Upper lobe of right lung (tissue), 1 donor: ENCODE measurements around the gene SMAD2. TPM values are rescaled to one million over a fixed set of nuclear protein-coding genes. Genes with fewer than 3 reads are reported as not detected.

Experiments
- ATAC-seq: fragments of 200-7000 bp; cut with Tn5 transposase; one replicate; pipeline ENCODE4 v1.9.1; 2020; ENCODE audit warnings: mild to moderate bottlenecking, moderate library complexity
- DNase-seq: peaks from one replicate; pipeline ENCODE4 v3.0.0-alpha.2; 2020
- H3K27ac ChIP-seq: fragments of 200-600 bp; one replicate; pipeline ENCODE4 v1.8.0; 2022
- H3K27me3 ChIP-seq: fragments of 200-600 bp; one replicate; pipeline ENCODE4 v1.8.0; 2022; ENCODE audit warnings: mild to moderate bottlenecking
- H3K36me3 ChIP-seq: fragments of 200-600 bp; one replicate; pipeline ENCODE4 v1.8.0; 2022
- H3K4me1 ChIP-seq: fragments of 200-600 bp; one replicate; pipeline ENCODE4 v1.8.0; 2022
- H3K4me3 ChIP-seq: fragments of 200-600 bp; one replicate; pipeline ENCODE4 v1.8.0; 2022; ENCODE audit warnings: mild to moderate bottlenecking
- H3K9me3 ChIP-seq: fragments of 200-600 bp; one replicate; pipeline ENCODE4 v1.8.0; 2022
- CTCF ChIP-seq: fragments of 200-600 bp; IDR thresholded peaks from one replicate; pipeline ENCODE4 v1.8.0; 2022; ENCODE audit warnings: antibody characterized with exemption
- intact Hi-C: fragments of 100-400 bp; cut with DNase I; formaldehyde crosslinking; loops from one replicate; pipeline ENCODE4 v1.11.0; 2022
- total RNA-seq: library from RNA; stranded (reverse); fragmentation: NEBNext Ultra II Directional; extraction: Animal tissue kit (Norgen Biotek cat#: 25700); gene quantifications from one replicate; pipeline ENCODE4 v1.2.1, GENCODE V29; 2021
- donor health status: DM: no; HTN: yes; CAD: no; lungs with severe emphysema.

SMAD2 gene
- total RNA-seq, 1 donor from 2014 or later: 160 TPM

- Histone ChIP-seq H3K27ac (no peak overlapping the region), H3K4me3 (no peak overlapping the region), H3K36me3 (no peaks in the 10 kb centered on the region), H3K27me3 (no peaks in the 10 kb centered on the region), H3K9me3 (peaks cover 6% of the 10 kb centered on the region), H3K4me1 (no peaks in the 10 kb centered on the region)
- TF ChIP-seq CTCF: no peak
- intact Hi-C loops: no loop called here
- ATAC-seq: peak; percentile 93
- DNase-seq: no peak
Measured at GRCh38 chr18:47790036-47790435, 140.4 kb downstream of the SMAD2 start.

DNA sequence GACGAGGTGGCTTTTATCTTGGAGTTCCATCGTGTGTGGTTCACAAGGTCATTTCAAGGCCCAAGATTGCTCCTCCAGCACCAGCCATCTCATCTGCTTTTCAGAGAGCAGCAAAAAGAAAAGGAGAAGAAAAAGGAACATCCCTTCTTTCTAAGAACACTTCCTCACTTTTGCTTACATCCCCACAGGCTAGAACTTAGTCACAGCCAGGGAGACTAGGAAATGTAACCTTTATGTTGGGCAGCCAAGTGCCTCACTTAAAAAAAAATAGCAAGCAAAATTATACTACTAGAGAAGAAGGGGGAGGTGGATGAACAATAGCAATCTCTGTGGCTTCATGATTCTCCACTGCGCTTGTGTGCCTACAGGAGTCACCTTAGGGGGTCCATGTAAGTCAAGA lies 141.8 kb downstream of the SMAD2 start:
- Histone ChIP-seq H3K27ac (no peak overlapping the region), H3K4me3 (no peak overlapping the region), H3K9me3 (peaks cover 13% of the 10 kb centered on the region), H3K27me3 (no peaks in the 10 kb centered on the region), H3K4me1 (no peaks in the 10 kb centered on the region), H3K36me3 (no peaks in the 10 kb centered on the region)
- ATAC-seq (peak; percentile 24), DNase-seq (no peak)
- intact Hi-C loops: no loop called here
- no peak for TF ChIP-seq CTCF

GRCh38 chr18:47781561-47781960 lies 148.9 kb downstream of the SMAD2 start:
- intact Hi-C loops: no loop called here
- Histone ChIP-seq H3K27me3 (no peaks in the 10 kb centered on the region), H3K9me3 (peaks cover 13% of the 10 kb centered on the region), H3K27ac (no peak overlapping the region), H3K4me3 (no peak overlapping the region), H3K36me3 (no peaks in the 10 kb centered on the region), H3K4me1 (no peaks in the 10 kb centered on the region)
- DNase-seq (no peak), ATAC-seq (no peak)
- TF ChIP-seq CTCF: no peak

- no peak for TF ChIP-seq CTCF
- ATAC-seq: no peak
- Histone ChIP-seq H3K27me3 (no peaks in the 10 kb centered on the region), H3K36me3 (no peaks in the 10 kb centered on the region), H3K4me3 (no peak overlapping the region), H3K9me3 (peaks cover 8% of the 10 kb centered on the region), H3K27ac (no peak overlapping the region), H3K4me1 (no peaks in the 10 kb centered on the region)
- intact Hi-C loops: no loop called here
- DNase-seq: no peak
Measured at GRCh38 chr18:47780011-47780725, 150.3 kb downstream of the SMAD2 start.

DNA sequence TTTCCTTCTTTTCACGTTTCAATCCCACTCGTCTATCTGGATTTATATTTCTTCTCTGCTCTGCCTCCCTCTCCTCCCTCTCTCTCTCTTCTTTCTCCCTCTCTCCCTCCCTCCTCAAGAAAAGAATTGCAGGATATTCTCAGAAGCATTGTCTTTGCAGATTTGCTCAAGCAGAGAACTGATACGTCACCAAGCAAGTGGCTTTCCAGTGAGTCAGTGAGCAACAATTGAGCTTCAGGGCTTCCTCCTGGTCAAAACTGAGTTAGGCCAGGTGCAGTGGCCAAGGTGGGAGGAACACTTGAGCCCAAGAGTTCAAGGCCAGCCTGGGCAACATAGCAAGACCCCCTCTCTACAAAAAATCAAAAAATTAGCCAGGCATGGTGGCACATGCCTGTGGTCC lies 151.1 kb downstream of the SMAD2 start:
- TF ChIP-seq CTCF: no peak
- no peak for DNase-seq
- Histone ChIP-seq H3K27ac (no peak overlapping the region), H3K4me1 (no peaks in the 10 kb centered on the region), H3K4me3 (no peak overlapping the region), H3K9me3 (peaks cover under 1% of the 10 kb centered on the region), H3K36me3 (no peaks in the 10 kb centered on the region), H3K27me3 (no peaks in the 10 kb centered on the region)
- intact Hi-C loops: loop anchor here (10.0 kb wide), 1 partner anchor 245 kb away; no protein-coding TSS in a partner anchor
- no peak for ATAC-seq
